Right atrium auricular region (tissue), 2 donors: ENCODE data around the gene UNKL. TPM values are rescaled to one million over a fixed set of nuclear protein-coding genes. Genes with fewer than 3 reads are reported as not detected.

ENCODE experiments used
- DNase-seq: peaks from one replicate; pipeline ENCODE4 v3.0.0-alpha.2; 2019; ENCODE audit warnings: low spot score
- H3K27ac ChIP-seq, 2 donors: fragments of 200-600 bp; sonication (generic); 1 replicate in 1 of 2; 2 replicates in 1 of 2; pipeline ENCODE4 v1.5.1; 2016 to 2019
- H3K27me3 ChIP-seq, 2 donors: fragments of 200-600 bp; sonication (generic); one replicate each; pipeline versions ENCODE4 v1.5.1 to v1.6.0; 2017 to 2019
- H3K36me3 ChIP-seq: fragments of 200-600 bp; sonication (generic); one replicate; pipeline ENCODE4 v1.5.1; 2016
- H3K4me1 ChIP-seq, 2 donors: fragments of 200-600 bp; sonication (generic); one replicate each; pipeline versions ENCODE4 v1.5.1 to v1.6.0; 2017 to 2019
- H3K4me3 ChIP-seq, 2 donors: fragments of 200-600 bp; sonication (generic); 1 replicate in 1 of 2; 2 replicates in 1 of 2; pipeline ENCODE4 v1.5.1; 2017 to 2019; ENCODE audit warnings: mild to moderate bottlenecking in 1 of 2, moderate library complexity in 1 of 2
- H3K9me3 ChIP-seq, 2 donors: fragments of 200-600 bp; sonication (generic); one replicate each; pipeline ENCODE4 v1.5.1; 2019
- total RNA-seq, 2 donors: library from RNA; depleted of rRNA; stranded (reverse); fragments of >200 nt; gene quantifications; one replicate each; pipeline ENCODE4 v1.1.0, GENCODE V29; 2016
- TF ChIP-seq, protein P1 (sequence below), 2 donors: fragments of 200-600 bp; sonication (generic); IDR thresholded peaks; one replicate each; pipeline ENCODE4 v1.5.1; 2019; ENCODE audit warnings: antibody characterized with exemption in 2 of 2

The UNKL gene
- total RNA-seq, 2 donors from 2014 or later, result 11.0 to 17.6 TPM

GRCh38 chr16:1323296-1324239 lies 90.9 kb downstream of the UNKL start:
- Histone ChIP-seq H3K36me3 (peaks cover 53% of the 10 kb centered on the region), H3K27me3 (no peaks in the 10 kb centered on the region), H3K4me3 (no peak overlapping the region), H3K27ac (no peak overlapping the region), H3K4me1 (peaks cover 0 to 4% of the 10 kb centered on the region in 2 donors), H3K9me3 (no peaks in the 10 kb centered on the region)
- no peak for DNase-seq
- TF ChIP-seq, protein P1, sequence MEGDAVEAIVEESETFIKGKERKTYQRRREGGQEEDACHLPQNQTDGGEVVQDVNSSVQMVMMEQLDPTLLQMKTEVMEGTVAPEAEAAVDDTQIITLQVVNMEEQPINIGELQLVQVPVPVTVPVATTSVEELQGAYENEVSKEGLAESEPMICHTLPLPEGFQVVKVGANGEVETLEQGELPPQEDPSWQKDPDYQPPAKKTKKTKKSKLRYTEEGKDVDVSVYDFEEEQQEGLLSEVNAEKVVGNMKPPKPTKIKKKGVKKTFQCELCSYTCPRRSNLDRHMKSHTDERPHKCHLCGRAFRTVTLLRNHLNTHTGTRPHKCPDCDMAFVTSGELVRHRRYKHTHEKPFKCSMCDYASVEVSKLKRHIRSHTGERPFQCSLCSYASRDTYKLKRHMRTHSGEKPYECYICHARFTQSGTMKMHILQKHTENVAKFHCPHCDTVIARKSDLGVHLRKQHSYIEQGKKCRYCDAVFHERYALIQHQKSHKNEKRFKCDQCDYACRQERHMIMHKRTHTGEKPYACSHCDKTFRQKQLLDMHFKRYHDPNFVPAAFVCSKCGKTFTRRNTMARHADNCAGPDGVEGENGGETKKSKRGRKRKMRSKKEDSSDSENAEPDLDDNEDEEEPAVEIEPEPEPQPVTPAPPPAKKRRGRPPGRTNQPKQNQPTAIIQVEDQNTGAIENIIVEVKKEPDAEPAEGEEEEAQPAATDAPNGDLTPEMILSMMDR (IDR thresholded peaks at IDR 0.05), result no peak

DNA sequence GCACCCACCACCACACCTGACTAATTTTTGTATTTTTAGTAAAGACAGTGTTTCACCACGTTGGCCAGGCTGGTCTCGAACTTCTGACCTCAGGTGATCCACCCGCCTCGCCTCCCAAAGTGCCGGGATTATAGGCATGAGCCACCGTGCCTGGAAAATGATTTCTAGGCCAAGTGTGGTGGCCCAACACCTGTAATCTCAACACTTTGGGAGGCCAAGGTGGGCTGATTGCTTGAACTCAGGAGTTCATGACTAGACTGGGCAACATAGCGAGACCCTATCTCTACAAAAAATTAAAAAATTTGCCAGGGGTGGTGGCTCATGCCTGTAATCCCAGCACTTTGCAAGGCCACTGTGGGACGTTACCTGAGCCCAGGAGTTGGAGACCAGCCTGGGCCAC lies 92.1 kb downstream of the UNKL start:
- no peak for DNase-seq
- Histone ChIP-seq H3K4me3 (no peak overlapping the region), H3K27ac (no peak overlapping the region), H3K4me1 (peaks cover 0 to 4% of the 10 kb centered on the region in 2 donors), H3K9me3 (no peaks in the 10 kb centered on the region), H3K36me3 (peaks cover 64% of the 10 kb centered on the region), H3K27me3 (no peaks in the 10 kb centered on the region)
- TF ChIP-seq, protein P1 (IDR thresholded peaks at IDR 0.05), result no peak

DNA sequence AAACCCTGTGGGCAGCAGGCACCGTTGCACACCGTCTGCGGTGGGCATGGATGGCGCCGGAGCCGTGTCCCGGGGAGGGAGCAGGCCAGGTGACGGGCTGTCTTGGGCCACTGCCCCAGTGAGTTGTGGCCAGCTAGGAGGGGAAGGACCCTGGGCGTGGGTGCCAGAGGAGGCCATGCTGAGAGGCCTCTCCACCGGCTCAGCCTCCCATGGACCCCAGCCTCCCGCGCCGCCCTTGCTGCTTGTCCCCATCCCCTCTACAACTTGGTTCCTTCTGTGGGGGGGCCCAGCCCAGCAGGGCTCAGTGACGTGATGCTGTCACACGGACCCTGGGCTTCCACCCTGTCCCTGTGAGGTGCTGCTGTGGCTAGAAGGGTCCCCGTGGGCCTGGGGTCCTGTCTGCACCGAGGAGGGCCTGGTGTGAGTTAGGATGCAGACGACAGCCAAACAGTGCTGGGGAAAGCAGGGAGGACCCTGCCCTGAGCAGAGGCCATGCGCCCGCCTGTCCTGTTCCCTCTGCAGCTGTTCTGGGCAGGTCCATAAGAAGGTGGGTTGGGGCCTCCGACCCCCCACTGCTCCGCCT lies 93.8 kb downstream of the UNKL start:
- no peak for DNase-seq
- Histone ChIP-seq H3K9me3 (no peaks in the 10 kb centered on the region), H3K36me3 (peaks cover 79% of the 10 kb centered on the region)

DNA sequence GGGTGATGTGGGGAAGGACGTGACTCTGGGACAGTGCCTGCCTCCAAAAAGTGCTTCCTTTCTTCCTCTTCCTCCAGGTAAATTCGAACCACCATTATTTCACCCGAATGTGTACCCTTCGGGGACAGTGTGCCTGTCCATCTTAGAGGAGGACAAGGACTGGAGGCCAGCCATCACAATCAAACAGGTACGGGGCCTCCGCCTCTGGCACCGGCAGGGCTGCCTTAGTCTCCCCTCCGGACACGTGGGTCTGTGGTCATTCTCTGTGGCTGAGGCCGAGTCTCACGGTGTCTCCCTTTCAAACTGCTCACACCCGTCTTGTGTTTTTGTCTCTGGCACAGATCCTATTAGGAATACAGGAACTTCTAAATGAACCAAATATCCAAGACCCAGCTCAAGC lies 94.4 kb downstream of the UNKL start:
- Histone ChIP-seq H3K4me3 (no peak overlapping the region), H3K27ac (no peak overlapping the region), H3K9me3 (no peaks in the 10 kb centered on the region), H3K27me3 (no peaks in the 10 kb centered on the region), H3K36me3 (peaks cover 84% of the 10 kb centered on the region), H3K4me1 (no peaks in the 10 kb centered on the region)
- TF ChIP-seq, protein P1 (IDR thresholded peaks at IDR 0.05), result no peak
- DNase-seq, result no peak

More for the DNA sequence above, 93.8 kb downstream of the UNKL start:
- Histone ChIP-seq H3K27me3 (no peaks in the 10 kb centered on the region), H3K4me1 (no peaks in the 10 kb centered on the region), H3K27ac (no peak overlapping the region), H3K4me3 (no peak overlapping the region)
- TF ChIP-seq, protein P1 (IDR thresholded peaks at IDR 0.05), result no peak

DNA sequence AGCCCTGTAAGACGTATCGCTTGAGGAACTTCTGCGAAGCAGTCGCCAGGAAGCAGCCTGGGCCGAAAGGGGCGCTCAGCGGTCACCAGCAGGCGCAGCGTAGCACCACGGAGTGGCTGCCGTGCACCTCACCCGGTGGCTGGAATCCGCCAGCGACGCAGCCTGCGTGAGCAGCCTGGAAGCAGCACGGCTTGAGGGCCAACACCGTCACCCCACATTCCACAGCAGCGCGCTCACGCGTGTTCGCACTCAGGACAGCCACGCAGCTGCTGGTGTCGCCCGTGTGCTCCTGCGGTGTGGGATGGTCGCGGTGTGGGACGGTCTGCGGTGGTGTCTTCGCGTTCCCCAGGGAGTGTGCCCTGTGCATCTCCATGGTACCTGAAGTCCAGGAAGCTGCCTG lies 95.5 kb downstream of the UNKL start:
- peaks cover 0 to 1% of the 10 kb centered on the region in 2 donors for H3K4me1 ChIP-seq
- peaks cover 84% of the 10 kb centered on the region for H3K36me3 ChIP-seq
- no peaks in the 10 kb centered on the region for H3K27me3 ChIP-seq
- DNase-seq, result no peak
- H3K9me3 ChIP-seq, result no peaks in the 10 kb centered on the region
- H3K4me3 ChIP-seq, result no peak overlapping the region
- H3K27ac ChIP-seq, result no peak overlapping the region
- TF ChIP-seq, protein P1 (IDR thresholded peaks at IDR 0.05), result no peak
